IMR-90 (cell line): ENCODE data around the gene CCZ1B. TPM values are rescaled to one million over a fixed set of nuclear protein-coding genes. Genes with fewer than 3 reads are reported as not detected.
"Not testable (repeated sequence)": the region's sequence is repeated elsewhere in the genome, so short reads cannot be mapped to it uniquely, and the experiment has no call there.

ENCODE experiments used
- ATAC-seq: fragments of 200-7000 bp; cut with Tn5 transposase; 2 replicates; pipeline ENCODE4 v1.9.1; 2020; ENCODE audit warnings: low read depth, mild to moderate bottlenecking, moderate library complexity
- BruUV-seq: library from RNA; stranded (reverse); fragments of 400-500 nt; replicated peaks from 2 replicates; lab custom pipeline; 2021; lab: Mats Ljungman, UMichigan
- CTCF ChIA-PET: fragments of 300-600 bp; formaldehyde crosslinking; extraction: SDS; loops from one replicate; lab custom pipeline; 2021; ENCODE audit warnings: antibody characterized with exemption; lab: Yijun Ruan, JAX
- POLR2A ChIA-PET: fragments of 300-600 bp; sonication (Branson Sonifier 250); formaldehyde crosslinking; loops from one replicate; lab custom pipeline; 2022; ENCODE audit warnings: antibody characterized with exemption; ENCODE audit not compliant: unreplicated experiment; lab: Charles Lee
- DNase-seq: peaks from one replicate; pipeline ENCODE4 v3.0.0; 2013
- H2AFZ ChIP-seq: replicated peaks from 2 replicates; pipeline ENCODE3; 2013; ENCODE audit warnings: low read length, mild to moderate bottlenecking; ENCODE audit not compliant: poor library complexity
- H2AK5ac ChIP-seq: 2 replicates; pipeline ENCODE4 v1.6.1; 2013; ENCODE audit warnings: low read depth, low read length, inconsistent platforms
- H2AK9ac ChIP-seq: replicated peaks from 2 replicates; pipeline ENCODE3; 2013; ENCODE audit warnings: mild to moderate bottlenecking, low read depth, low read length, moderate library complexity; ENCODE audit not compliant: poor library complexity
- H2BK120ac ChIP-seq: 2 replicates; pipeline ENCODE4 v1.6.1; 2013; ENCODE audit warnings: low read depth, low read length, inconsistent platforms
- H2BK15ac ChIP-seq: 3 replicates; pipeline ENCODE4 v1.6.1; 2013; ENCODE audit warnings: low read depth, low read length, inconsistent platforms
- H2BK20ac ChIP-seq: 2 replicates; pipeline ENCODE4 v1.6.1; 2013; ENCODE audit warnings: low read depth, mild to moderate bottlenecking, inconsistent platforms, low read length, moderate library complexity
- H2BK5ac ChIP-seq: 2 replicates; pipeline ENCODE4 v1.6.1; 2013; ENCODE audit warnings: mild to moderate bottlenecking, low read depth, low read length, inconsistent platforms; ENCODE audit not compliant: poor library complexity, severe bottlenecking
- H3K14ac ChIP-seq: replicated peaks from 2 replicates; pipeline ENCODE4 v1.6.1; 2013; ENCODE audit warnings: low read depth, low read length, inconsistent platforms
- H3K18ac ChIP-seq: 2 replicates; pipeline ENCODE4 v1.6.1; 2013; ENCODE audit warnings: low read depth, low read length, control low read depth
- H3K23ac ChIP-seq: 2 replicates; pipeline ENCODE4 v1.6.1; 2013; ENCODE audit warnings: low read depth, low read length, inconsistent platforms
- H3K27ac ChIP-seq: 2 replicates; pipeline ENCODE4 v1.5.1; 2013; ENCODE audit warnings: mild to moderate bottlenecking, control low read depth, low read length; ENCODE audit not compliant: insufficient read depth
- H3K27me3 ChIP-seq: 2 replicates; pipeline ENCODE4 v1.6.1; 2013; ENCODE audit warnings: low read length; ENCODE audit not compliant: control insufficient read depth, insufficient read depth
- H3K36me3 ChIP-seq: 2 replicates; pipeline ENCODE4 v1.6.1; 2013; ENCODE audit warnings: low read length, mixed read lengths; ENCODE audit not compliant: control insufficient read depth, insufficient read depth
- H3K4ac ChIP-seq: 2 replicates; pipeline ENCODE4 v1.6.1; 2013; ENCODE audit warnings: low read depth, low read length, inconsistent platforms
- H3K4me1 ChIP-seq: 2 replicates; pipeline ENCODE4 v1.6.1; 2013; ENCODE audit warnings: low read length, mixed read lengths; ENCODE audit not compliant: control insufficient read depth, insufficient read depth
- H3K4me2 ChIP-seq: 2 replicates; pipeline ENCODE4 v1.6.1; 2013; ENCODE audit warnings: low read depth, mild to moderate bottlenecking, control low read depth, low read length, moderate library complexity
- H3K4me3 ChIP-seq: 2 replicates; pipeline ENCODE4 v1.5.1; 2013; ENCODE audit warnings: low read depth, mild to moderate bottlenecking, control low read depth, low read length, moderate library complexity; ENCODE audit not compliant: insufficient read depth
- H3K56ac ChIP-seq: 2 replicates; pipeline ENCODE4 v1.6.1; 2013; ENCODE audit warnings: low read length, inconsistent platforms; ENCODE audit not compliant: insufficient read depth; ENCODE audit errors: extremely low read depth
- H3K79me1 ChIP-seq, 2 experiments: 2 replicates each; pipeline ENCODE4 v1.6.1; 2013; ENCODE audit warnings: low read length in 2 of 2, inconsistent platforms in 1 of 2, low read depth in 1 of 2
- H3K9ac ChIP-seq: 2 replicates; pipeline ENCODE4 v1.6.1; 2013; ENCODE audit warnings: low read depth, low read length, control low read depth
- H3K9me1 ChIP-seq: 2 replicates; pipeline ENCODE4 v1.6.1; 2013; ENCODE audit warnings: low read length, inconsistent platforms; ENCODE audit not compliant: insufficient read depth
- H3K9me3 ChIP-seq: 2 replicates; pipeline ENCODE4 v1.6.1; 2013; ENCODE audit warnings: low read length; ENCODE audit not compliant: control insufficient read depth, insufficient read depth
- H4K20me1 ChIP-seq: 2 replicates; pipeline ENCODE4 v1.6.1; 2013; ENCODE audit warnings: low read length, inconsistent platforms; ENCODE audit not compliant: insufficient read depth
- H4K5ac ChIP-seq: 2 replicates; pipeline ENCODE4 v1.6.1; 2013; ENCODE audit warnings: mild to moderate bottlenecking, low read depth, low read length, control low read depth
- H4K8ac ChIP-seq, 2 experiments: 2 replicates each; pipeline ENCODE4 v1.6.1; 2013; ENCODE audit warnings: low read depth in 2 of 2, low read length in 2 of 2, control low read depth in 1 of 2, inconsistent platforms in 1 of 2
- H4K91ac ChIP-seq: 2 replicates; pipeline ENCODE4 v1.6.1; 2013; ENCODE audit warnings: low read depth, low read length, inconsistent platforms; ENCODE audit not compliant: insufficient read depth
- WGBS, 2 experiments: methylation state at CpG; one replicate each; pipeline versions ENCODE4 v1.1.5 to v1.1.7; 2013; ENCODE audit warnings: missing lambda C conversion rate in 2 of 2; ENCODE audit not compliant: insufficient read length in 1 of 2; ENCODE audit errors: extremely low coverage in 2 of 2; 5-methylcytosine and 5-hydroxymethylcytosine counted together
- dilution Hi-C: fragments of 300-500 bp; cut with HindIII; formaldehyde crosslinking; loops from one replicate; pipeline ENCODE4 v1.14.3; 2018; ENCODE audit warnings: low sequenced_read_pairs; ENCODE audit not compliant: unreplicated experiment
- in situ Hi-C: fragments of 300-500 bp; cut with MboI; formaldehyde crosslinking; loops from 3 replicates; pipeline ENCODE4 v1.14.3; 2019; ENCODE audit warnings: low sequenced_read_pairs, inconsistent platforms, mixed read lengths
- intact Hi-C: fragments of 100-400 bp; cut with micrococcal nuclease; formaldehyde crosslinking; loops from 2 replicates; pipeline ENCODE4 v1.10.0; 2022
- polyA plus RNA-seq, 3 experiments: library from polyadenylated mRNA; depleted of rRNA; stranded (reverse); fragments of >200 nt; gene quantifications; 2 replicates each; pipeline ENCODE4 v1.2.3, GENCODE V29; 2012; ENCODE audit warnings: low replicate concordance in 1 of 3
- total RNA-seq: library from RNA; depleted of rRNA; stranded (reverse); fragments of >200 nt; gene quantifications from 2 replicates; pipeline ENCODE4 v1.2.3, GENCODE V29; 2012

Gene CCZ1B
- total and polyA plus RNA-seq, 2 of the 4 experiments (the other 2 are of a cell fraction) = 25.5 to 41.0 TPM

GRCh38 chr7:6849127-6849526, 23.1 kb upstream of the CCZ1B start:
- H4K8ac ChIP-seq, POLR2A ChIA-PET, H3K4me1 ChIP-seq, H4K20me1 ChIP-seq, H3K27me3 ChIP-seq, H2BK15ac ChIP-seq, H2AK5ac ChIP-seq, H3K9ac ChIP-seq, H3K27ac ChIP-seq, H3K14ac ChIP-seq, ATAC-seq, in situ Hi-C loops, H3K23ac ChIP-seq, H3K79me1 ChIP-seq, H2BK120ac ChIP-seq, H4K91ac ChIP-seq, DNase-seq, BruUV-seq, H3K4me3 ChIP-seq, H2AFZ ChIP-seq, H3K36me3 ChIP-seq, H3K4me2 ChIP-seq, H2BK20ac ChIP-seq, CTCF ChIA-PET, H3K4ac ChIP-seq, H3K18ac ChIP-seq, H2AK9ac ChIP-seq, H3K9me1 ChIP-seq, H3K56ac ChIP-seq, H4K5ac ChIP-seq, H3K9me3 ChIP-seq, H2BK5ac ChIP-seq, intact Hi-C loops, dilution Hi-C loops: not testable (repeated sequence)
- no CpG with 5 or more reads among the region's 6 CpGs for WGBS, 2 experiments

GRCh38 chr7:6847751-6848150, 21.7 kb upstream of the CCZ1B start:
- H3K18ac ChIP-seq, H4K91ac ChIP-seq, intact Hi-C loops, H3K36me3 ChIP-seq, H3K9me1 ChIP-seq, H4K20me1 ChIP-seq, H3K4me2 ChIP-seq, H3K27ac ChIP-seq, dilution Hi-C loops, H2BK15ac ChIP-seq, H3K4me1 ChIP-seq, CTCF ChIA-PET, DNase-seq, H3K27me3 ChIP-seq, H3K4ac ChIP-seq, H2BK120ac ChIP-seq, H3K23ac ChIP-seq, H2AK5ac ChIP-seq, H2AK9ac ChIP-seq, H3K4me3 ChIP-seq, POLR2A ChIA-PET, BruUV-seq, ATAC-seq, H2BK5ac ChIP-seq, H3K14ac ChIP-seq, in situ Hi-C loops, H3K56ac ChIP-seq, H2AFZ ChIP-seq, H3K79me1 ChIP-seq, H4K5ac ChIP-seq, H4K8ac ChIP-seq, H3K9me3 ChIP-seq, H3K9ac ChIP-seq, H2BK20ac ChIP-seq: not testable (repeated sequence)
- no CpG with 5 or more reads among the region's 18 CpGs for WGBS, 2 experiments
